K562 (cell line): Measurements from ENCODE around the gene NR2C2AP. TPM values are rescaled to one million over a fixed set of nuclear protein-coding genes. Genes with fewer than 3 reads are reported as not detected.

Experiments used
- ARID2 ChIP-seq: fragments of 450-650 bp; IDR thresholded peaks from 2 replicates; pipeline ENCODE4 v1.6.1; 2017; ENCODE audit warnings: antibody characterized with exemption, mild to moderate bottlenecking
- GTF2F1 ChIP-seq: IDR thresholded peaks from 2 replicates; pipeline ENCODE4 v1.6.1; 2011; ENCODE audit warnings: low read depth, low read length, improper control_type of control experiment
- LARP7 ChIP-seq: fragments of 450-650 bp; IDR thresholded peaks from 2 replicates; pipeline ENCODE4 v1.6.1; 2016
- MYNN ChIP-seq, 2 experiments: sonication (generic); formaldehyde crosslinking in 1 of 2; IDR thresholded peaks; 2 replicates each; pipeline versions ENCODE4 v1.5.0 to v1.6.1; 2016 to 2020; ENCODE audit warnings: antibody characterized with exemption in 1 of 2, missing genetic modification reagents in 1 of 2
- RBM22 ChIP-seq: fragments of 200-400 bp; formaldehyde crosslinking; IDR thresholded peaks from 2 replicates; pipeline ENCODE4 v1.6.1; 2018; ENCODE audit warnings: low read length, low read depth; ENCODE audit not compliant: poor library complexity, severe bottlenecking
- ZBTB1 ChIP-seq: sonication (generic); formaldehyde crosslinking; IDR thresholded peaks from 2 replicates; pipeline ENCODE4 v1.8.1; 2023; ENCODE audit warnings: missing genetic modification reagents, low read depth, mild to moderate bottlenecking, borderline replicate concordance
- ZNF143 ChIP-seq: sonication (generic); formaldehyde crosslinking; IDR thresholded peaks from 2 replicates; pipeline ENCODE4 v1.9.0; 2022; ENCODE audit warnings: mild to moderate bottlenecking, missing genetic modification reagents
- polyA plus RNA-seq, 8 experiments: library from polyadenylated mRNA; depleted of rRNA in 4 of 8; stranded (reverse) in 5 of 8; unstranded in 3 of 8; fragments of >200 nt; fragmentation: Nextera tagmentation in 2 of 8; fragmentation: Illumina TruSeq in 1 of 8; extraction: Ambion mirVana in 2 of 8; extraction: Trizol in 1 of 8; gene quantifications; 2 replicates each; pipeline versions ENCODE4 v1.2.1 to v1.2.3, GENCODE V29; 2011 to 2014; ENCODE audit warnings: inconsistent platforms in 1 of 8, missing spikeins in 1 of 8
- total RNA-seq, 7 experiments: library from RNA; depleted of rRNA in 6 of 7; stranded (reverse); fragments of >200 nt in 6 of 7; fragmentation: Illumina TruSeq in 2 of 7; extraction: Trizol in 2 of 7; gene quantifications; 2 replicates each; pipeline versions ENCODE4 v1.2.1 to v1.2.3, GENCODE V29; 2011 to 2021; ENCODE audit warnings: low replicate concordance in 1 of 7
- TF ChIP-seq, protein P1 (sequence below): sonication (generic); formaldehyde crosslinking; IDR thresholded peaks from 2 replicates; pipeline ENCODE4 v1.8.1; 2023; ENCODE audit warnings: mild to moderate bottlenecking, missing genetic modification reagents
- TF ChIP-seq, protein P2 (sequence below): sonication (generic); formaldehyde crosslinking; IDR thresholded peaks from 2 replicates; pipeline ENCODE4 v1.8.0; 2022; ENCODE audit warnings: mild to moderate bottlenecking, missing genetic modification reagents
- TF ChIP-seq, protein P3 (sequence below): fragments of 450-650 bp; IDR thresholded peaks from 2 replicates; pipeline ENCODE4 v1.6.1; 2016
- TF ChIP-seq, protein P4 (sequence below): fragments of 450-650 bp; IDR thresholded peaks from 2 replicates; pipeline ENCODE4 v1.6.1; 2016; ENCODE audit warnings: low read depth
- TF ChIP-seq, protein P5 (sequence below): sonication (generic); formaldehyde crosslinking; IDR thresholded peaks from 2 replicates; pipeline ENCODE4 v1.8.1; 2023; ENCODE audit warnings: mild to moderate bottlenecking, missing genetic modification reagents, moderate library complexity

NR2C2AP gene
- total and polyA plus RNA-seq, 9 of the 15 experiments (the other 6 are each of a cell fraction or from before 2014, with no cell fraction given): 23.7 to 77.4 (median 32.4) TPM

DNA sequence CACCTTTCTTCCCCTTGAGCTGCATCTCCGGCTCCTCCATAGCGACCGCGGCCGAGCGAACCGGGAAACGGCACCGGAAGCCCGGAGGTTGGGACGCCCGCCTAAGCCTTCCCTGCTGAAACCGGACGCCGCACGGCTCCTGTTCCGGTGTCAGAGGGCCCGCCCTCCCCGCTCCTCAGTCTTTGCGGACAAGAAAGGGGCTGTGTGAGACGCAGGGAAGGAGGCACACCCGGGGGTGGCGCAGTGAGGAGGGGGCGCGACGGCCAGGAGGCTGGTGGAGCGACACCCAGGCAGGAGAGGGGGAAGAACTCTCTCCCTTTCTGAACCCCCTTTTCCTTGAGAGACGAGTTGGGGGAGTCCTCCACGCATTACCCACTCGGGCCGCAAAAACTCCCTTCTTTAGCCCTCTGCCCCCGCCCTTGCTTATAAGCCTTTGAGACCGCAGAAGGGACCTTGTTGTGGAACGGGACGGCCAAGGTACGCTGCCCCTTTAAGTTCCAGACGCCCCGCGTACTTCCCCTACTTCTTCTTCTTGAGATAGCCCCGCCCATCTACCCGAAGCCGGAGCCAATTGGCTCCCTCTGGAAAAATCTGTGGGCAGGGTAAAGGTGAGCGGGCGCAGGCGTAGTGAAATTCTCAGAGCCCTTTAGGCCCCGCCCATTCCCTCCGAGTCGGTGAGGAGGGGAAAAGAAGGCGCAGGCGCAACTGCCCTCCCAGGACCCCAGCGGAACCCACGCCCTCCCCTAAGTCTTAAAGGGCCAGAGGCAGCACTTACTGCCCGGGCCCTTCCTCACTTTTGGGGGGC lies 10.9 kb downstream of the NR2C2AP start, which contains the start of the genes BORCS8 and RFXANK (continued):
- TF ChIP-seq GTF2F1: peak; percentile 29; the same call in 1 of the 2 replicates
- TF ChIP-seq, protein P1, sequence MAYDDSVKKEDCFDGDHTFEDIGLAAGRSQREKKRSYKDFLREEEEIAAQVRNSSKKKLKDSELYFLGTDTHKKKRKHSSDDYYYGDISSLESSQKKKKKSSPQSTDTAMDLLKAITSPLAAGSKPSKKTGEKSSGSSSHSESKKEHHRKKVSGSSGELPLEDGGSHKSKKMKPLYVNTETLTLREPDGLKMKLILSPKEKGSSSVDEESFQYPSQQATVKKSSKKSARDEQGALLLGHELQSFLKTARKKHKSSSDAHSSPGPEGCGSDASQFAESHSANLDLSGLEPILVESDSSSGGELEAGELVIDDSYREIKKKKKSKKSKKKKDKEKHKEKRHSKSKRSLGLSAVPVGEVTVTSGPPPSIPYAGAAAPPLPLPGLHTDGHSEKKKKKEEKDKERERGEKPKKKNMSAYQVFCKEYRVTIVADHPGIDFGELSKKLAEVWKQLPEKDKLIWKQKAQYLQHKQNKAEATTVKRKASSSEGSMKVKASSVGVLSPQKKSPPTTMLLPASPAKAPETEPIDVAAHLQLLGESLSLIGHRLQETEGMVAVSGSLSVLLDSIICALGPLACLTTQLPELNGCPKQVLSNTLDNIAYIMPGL (CRISPR knock-in tag): 0 out of 2 replicates have a peak, but pooled peaks have one; percentile 53
- peak; percentile 20; the same call in 1 of the 2 replicates for TF ChIP-seq MYNN (IDR thresholded peaks at IDR 0.05)
- TF ChIP-seq MYNN (CRISPR knock-in tag; IDR thresholded peaks at IDR 0.05): no peak
- no peak for TF ChIP-seq ARID2
- TF ChIP-seq, protein P2, sequence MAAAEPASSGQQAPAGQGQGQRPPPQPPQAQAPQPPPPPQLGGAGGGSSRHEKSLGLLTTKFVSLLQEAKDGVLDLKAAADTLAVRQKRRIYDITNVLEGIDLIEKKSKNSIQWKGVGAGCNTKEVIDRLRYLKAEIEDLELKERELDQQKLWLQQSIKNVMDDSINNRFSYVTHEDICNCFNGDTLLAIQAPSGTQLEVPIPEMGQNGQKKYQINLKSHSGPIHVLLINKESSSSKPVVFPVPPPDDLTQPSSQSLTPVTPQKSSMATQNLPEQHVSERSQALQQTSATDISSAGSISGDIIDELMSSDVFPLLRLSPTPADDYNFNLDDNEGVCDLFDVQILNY: peak; percentile 38; the same call in 1 of the 2 replicates
- peak; percentile 74; the same call in 1 of the 2 replicates for TF ChIP-seq LARP7
- TF ChIP-seq, protein P3, sequence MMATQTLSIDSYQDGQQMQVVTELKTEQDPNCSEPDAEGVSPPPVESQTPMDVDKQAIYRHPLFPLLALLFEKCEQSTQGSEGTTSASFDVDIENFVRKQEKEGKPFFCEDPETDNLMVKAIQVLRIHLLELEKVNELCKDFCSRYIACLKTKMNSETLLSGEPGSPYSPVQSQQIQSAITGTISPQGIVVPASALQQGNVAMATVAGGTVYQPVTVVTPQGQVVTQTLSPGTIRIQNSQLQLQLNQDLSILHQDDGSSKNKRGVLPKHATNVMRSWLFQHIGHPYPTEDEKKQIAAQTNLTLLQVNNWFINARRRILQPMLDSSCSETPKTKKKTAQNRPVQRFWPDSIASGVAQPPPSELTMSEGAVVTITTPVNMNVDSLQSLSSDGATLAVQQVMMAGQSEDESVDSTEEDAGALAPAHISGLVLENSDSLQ: peak; percentile 27; the same call in 1 of the 2 replicates
- TF ChIP-seq, protein P4, sequence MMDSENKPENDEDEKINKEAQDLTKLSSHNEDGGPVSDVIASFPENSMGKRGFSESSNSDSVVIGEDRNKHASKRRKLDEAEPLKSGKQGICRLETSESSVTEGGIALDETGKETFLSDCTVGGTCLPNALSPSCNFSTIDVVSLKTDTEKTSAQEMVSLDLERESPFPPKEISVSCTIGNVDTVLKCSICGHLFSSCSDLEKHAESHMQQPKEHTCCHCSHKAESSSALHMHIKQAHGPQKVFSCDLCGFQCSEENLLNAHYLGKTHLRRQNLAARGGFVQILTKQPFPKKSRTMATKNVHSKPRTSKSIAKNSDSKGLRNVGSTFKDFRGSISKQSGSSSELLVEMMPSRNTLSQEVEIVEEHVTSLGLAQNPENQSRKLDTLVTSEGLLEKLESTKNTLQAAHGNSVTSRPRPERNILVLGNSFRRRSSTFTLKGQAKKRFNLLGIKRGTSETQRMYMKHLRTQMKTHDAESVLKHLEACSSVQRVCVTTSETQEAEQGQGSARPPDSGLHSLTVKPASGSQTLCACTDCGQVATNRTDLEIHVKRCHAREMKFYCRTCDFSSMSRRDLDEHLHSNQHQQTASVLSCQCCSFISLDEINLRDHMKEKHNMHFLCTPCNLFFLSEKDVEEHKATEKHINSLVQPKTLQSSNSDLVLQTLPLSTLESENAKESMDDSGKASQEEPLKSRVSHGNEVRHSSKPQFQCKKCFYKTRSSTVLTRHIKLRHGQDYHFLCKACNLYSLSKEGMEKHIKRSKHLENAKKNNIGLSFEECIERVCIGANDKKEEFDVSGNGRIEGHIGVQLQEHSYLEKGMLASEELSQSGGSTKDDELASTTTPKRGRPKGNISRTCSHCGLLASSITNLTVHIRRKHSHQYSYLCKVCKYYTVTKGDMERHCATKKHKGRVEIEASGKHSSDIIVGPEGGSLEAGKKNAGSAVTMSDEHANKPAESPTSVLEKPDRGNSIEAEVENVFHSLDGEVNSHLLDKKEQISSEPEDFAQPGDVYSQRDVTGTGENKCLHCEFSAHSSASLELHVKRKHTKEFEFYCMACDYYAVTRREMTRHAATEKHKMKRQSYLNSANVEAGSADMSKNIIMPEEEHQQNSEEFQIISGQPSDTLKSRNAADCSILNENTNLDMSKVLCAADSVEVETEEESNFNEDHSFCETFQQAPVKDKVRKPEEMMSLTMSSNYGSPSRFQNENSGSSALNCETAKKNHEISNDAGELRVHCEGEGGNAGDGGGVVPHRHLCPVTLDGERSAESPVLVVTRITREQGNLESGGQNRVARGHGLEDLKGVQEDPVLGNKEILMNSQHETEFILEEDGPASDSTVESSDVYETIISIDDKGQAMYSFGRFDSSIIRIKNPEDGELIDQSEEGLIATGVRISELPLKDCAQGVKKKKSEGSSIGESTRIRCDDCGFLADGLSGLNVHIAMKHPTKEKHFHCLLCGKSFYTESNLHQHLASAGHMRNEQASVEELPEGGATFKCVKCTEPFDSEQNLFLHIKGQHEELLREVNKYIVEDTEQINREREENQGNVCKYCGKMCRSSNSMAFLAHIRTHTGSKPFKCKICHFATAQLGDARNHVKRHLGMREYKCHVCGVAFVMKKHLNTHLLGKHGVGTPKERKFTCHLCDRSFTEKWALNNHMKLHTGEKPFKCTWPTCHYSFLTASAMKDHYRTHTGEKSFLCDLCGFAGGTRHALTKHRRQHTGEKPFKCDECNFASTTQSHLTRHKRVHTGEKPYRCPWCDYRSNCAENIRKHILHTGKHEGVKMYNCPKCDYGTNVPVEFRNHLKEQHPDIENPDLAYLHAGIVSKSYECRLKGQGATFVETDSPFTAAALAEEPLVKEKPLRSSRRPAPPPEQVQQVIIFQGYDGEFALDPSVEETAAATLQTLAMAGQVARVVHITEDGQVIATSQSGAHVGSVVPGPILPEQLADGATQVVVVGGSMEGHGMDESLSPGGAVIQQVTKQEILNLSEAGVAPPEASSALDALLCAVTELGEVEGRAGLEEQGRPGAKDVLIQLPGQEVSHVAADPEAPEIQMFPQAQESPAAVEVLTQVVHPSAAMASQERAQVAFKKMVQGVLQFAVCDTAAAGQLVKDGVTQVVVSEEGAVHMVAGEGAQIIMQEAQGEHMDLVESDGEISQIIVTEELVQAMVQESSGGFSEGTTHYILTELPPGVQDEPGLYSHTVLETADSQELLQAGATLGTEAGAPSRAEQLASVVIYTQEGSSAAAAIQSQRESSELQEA: no peak
- TF ChIP-seq RBM22: peak; percentile 90
- TF ChIP-seq ZNF143: peak; percentile 60; the same call in 1 of the 2 replicates
- TF ChIP-seq ZBTB1 (CRISPR knock-in tag): peak; percentile 72; the same call in 1 of the 2 replicates
- TF ChIP-seq, protein P5, sequence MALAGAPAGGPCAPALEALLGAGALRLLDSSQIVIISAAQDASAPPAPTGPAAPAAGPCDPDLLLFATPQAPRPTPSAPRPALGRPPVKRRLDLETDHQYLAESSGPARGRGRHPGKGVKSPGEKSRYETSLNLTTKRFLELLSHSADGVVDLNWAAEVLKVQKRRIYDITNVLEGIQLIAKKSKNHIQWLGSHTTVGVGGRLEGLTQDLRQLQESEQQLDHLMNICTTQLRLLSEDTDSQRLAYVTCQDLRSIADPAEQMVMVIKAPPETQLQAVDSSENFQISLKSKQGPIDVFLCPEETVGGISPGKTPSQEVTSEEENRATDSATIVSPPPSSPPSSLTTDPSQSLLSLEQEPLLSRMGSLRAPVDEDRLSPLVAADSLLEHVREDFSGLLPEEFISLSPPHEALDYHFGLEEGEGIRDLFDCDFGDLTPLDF (CRISPR knock-in tag): peak; percentile 29; the same call in 1 of the 2 replicates
